Body of pancreas (tissue), 4 donors: ENCODE data around the gene OR10A6.

ENCODE experiments used
- CTCF ChIP-seq, 7 experiments: fragments of 450-650 bp in 4 of 7; fragments of 200-600 bp in 3 of 7; sonication (generic) in 3 of 7; IDR thresholded peaks; one replicate each; pipeline ENCODE4 v1.5.1; 2016 to 2019; ENCODE audit warnings: antibody characterized with exemption in 7 of 7
- POLR2A ChIP-seq, 3 donors: fragments of 450-650 bp; IDR thresholded peaks; one replicate each; pipeline ENCODE4 v1.6.1; 2016; ENCODE audit warnings: antibody characterized with exemption in 3 of 3, mild to moderate bottlenecking in 2 of 3

GRCh38 chr11:7968686-7969085, 37.6 kb upstream of the OR10A6 start:
- no peak for TF ChIP-seq CTCF (IDR thresholded peaks at IDR 0.05)
- TF ChIP-seq POLR2A (IDR thresholded peaks at IDR 0.05): no peak
